SIG-M5 treated with dmso at 0.1 percent for 504 hours (cell line): ENCODE data around the gene MRGPRD.

ENCODE experiments used
- DNase-seq: peaks from one replicate; lab custom pipeline; 2025; ENCODE audit not compliant: unreplicated experiment; lab: John Stamatoyannopoulos, UW

The MRGPRD gene

GRCh38 chr11:68932933-68933577 lies 47.7 kb downstream of the MRGPRD start:
- DNase-seq: no peak

- no peak for DNase-seq
Observed at GRCh38 chr11:68932358-68932757, 48.4 kb downstream of the MRGPRD start.

GRCh38 chr11:68931911-68932310 lies 48.9 kb downstream of the MRGPRD start:
- no peak for DNase-seq

GRCh38 chr11:68930991-68931855 lies 49.6 kb downstream of the MRGPRD start:
- DNase-seq: no peak
